ENCODE results near the gene DNAH2.

Gene DNAH2, protein sequence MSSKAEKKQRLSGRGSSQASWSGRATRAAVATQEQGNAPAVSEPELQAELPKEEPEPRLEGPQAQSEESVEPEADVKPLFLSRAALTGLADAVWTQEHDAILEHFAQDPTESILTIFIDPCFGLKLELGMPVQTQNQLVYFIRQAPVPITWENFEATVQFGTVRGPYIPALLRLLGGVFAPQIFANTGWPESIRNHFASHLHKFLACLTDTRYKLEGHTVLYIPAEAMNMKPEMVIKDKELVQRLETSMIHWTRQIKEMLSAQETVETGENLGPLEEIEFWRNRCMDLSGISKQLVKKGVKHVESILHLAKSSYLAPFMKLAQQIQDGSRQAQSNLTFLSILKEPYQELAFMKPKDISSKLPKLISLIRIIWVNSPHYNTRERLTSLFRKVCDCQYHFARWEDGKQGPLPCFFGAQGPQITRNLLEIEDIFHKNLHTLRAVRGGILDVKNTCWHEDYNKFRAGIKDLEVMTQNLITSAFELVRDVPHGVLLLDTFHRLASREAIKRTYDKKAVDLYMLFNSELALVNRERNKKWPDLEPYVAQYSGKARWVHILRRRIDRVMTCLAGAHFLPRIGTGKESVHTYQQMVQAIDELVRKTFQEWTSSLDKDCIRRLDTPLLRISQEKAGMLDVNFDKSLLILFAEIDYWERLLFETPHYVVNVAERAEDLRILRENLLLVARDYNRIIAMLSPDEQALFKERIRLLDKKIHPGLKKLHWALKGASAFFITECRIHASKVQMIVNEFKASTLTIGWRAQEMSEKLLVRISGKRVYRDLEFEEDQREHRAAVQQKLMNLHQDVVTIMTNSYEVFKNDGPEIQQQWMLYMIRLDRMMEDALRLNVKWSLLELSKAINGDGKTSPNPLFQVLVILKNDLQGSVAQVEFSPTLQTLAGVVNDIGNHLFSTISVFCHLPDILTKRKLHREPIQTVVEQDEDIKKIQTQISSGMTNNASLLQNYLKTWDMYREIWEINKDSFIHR (N-terminal part only)

GRCh38 chr17:7716901-7717755 is at the start of gene DNAH2:
TSS of gene DNAH2 (plus strand) at chr17:7717744. CDS start at chr17:7719735, 1,991 bp downstream.
- DNase-seq, result peak; percentile 70

- DNase-seq, result no peak
Measured at GRCh38 chr17:7668482-7668881, 49.1 kb upstream of the DNAH2 start.

DNA sequence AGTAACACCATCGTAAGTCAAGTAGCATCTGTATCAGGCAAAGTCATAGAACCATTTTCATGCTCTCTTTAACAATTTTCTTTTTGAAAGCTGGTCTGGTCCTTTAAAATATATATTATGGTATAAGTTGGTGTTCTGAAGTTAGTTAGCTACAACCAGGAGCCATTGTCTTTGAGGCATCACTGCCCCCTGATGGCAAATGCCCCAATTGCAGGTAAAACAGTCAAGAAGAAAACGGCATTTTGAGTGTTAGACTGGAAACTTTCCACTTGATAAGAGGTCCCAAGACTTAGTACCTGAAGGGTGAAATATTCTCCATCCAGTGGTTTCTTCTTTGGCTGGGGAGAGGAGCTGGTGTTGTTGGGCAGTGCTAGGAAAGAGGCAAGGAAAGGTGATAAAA is 44.3 kb upstream of the DNAH2 start:
- peak; percentile 66 for DNase-seq

DNA sequence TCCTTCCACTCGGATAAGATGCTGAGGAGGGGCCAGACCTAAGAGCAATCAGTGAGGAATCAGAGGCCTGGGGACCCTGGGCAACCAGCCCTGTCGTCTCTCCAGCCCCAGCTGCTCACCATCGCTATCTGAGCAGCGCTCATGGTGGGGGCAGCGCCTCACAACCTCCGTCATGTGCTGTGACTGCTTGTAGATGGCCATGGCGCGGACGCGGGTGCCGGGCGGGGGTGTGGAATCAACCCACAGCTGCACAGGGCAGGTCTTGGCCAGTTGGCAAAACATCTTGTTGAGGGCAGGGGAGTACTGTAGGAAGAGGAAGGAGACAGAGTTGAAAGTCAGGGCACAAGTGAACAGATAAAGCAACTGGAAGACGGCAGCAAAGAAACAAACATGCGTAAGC is 42.6 kb upstream of the DNAH2 start:
- no peak for DNase-seq

DNA sequence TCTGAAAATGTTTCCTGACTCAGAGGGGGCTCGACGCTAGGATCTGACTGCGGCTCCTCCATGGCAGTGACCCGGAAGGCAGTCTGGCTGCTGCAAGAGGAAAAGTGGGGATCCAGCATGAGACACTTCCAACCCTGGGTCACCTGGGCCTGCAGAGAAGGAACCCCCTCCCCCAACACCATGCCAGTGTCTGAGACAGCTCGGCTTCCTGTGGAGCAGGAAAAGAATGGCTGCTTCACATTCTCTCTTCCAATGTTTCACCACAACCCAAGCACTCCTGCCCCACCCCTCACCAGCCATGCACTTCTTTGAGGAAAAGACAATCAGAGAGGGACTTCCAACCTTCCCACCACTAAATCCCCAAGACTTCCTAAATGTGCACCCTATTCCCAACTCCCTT is 41.0 kb upstream of the DNAH2 start:
- DNase-seq, result no peak

- DNase-seq, result no peak
Measured at GRCh38 chr17:7677388-7678067, 40.0 kb upstream of the DNAH2 start.

DNA sequence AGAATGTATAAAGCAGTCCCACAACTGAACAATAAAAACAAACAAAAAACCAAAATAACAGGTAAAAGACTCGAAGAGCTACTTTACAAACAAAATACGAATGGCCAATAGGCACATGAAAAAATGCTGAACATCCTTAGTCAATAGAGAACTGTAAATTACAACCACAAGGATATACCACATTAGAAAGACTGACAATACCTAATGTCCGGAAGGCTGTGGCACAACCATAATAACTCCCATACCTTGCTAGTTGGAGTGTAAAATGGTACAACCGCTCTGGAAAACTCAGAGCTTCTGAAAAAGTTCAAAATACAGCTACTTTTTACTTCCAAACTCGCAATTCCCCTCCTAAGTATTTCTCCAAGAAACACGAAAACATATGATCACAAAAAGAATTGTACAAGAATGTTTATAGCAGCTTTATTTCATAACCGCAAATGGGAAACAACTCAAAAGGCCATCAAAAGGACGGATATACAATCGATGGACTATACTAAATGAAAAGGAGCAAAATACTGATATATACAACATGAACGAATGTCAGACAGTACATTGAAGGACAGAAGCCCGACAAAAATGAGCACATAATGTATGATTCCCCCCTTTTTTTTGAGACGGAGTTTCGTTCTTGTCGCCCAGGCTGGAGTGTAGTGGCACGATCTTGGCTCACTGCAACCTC is 32.6 kb upstream of the DNAH2 start:
- DNase-seq, result no peak

DNA sequence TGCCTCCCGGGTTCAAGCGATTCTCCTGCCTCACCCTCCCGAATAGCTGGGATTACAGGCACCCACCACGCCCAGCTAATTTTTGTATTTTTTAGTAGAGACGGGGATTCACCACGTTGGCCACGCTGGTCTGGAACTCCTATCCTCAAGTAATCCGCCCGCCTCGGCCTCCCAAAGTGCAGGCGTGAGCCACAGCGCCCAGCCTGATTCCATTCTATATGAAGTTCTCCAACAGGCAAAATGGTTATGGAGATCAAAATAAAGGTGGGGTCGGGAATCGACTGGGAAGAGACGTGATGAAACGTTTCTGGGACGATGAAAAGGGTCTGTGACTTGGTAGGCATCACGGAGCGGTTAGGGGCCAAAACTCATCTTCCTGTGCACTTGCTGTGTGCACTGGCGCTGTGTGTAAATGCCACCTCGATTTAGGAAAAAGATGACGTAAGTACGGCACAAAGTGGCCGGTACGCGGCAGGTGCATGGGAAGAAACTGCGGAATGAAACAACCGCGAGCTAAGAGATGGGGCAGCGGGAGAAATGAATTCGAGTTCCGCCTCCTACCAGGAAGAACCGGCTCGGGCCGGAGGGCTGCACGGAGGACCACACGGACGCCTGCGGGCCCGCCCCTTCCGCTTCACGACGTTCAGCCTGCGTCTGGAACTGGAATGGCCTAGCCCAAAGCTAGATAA is 31.9 kb upstream of the DNAH2 start:
- DNase-seq, result peak; percentile 97

DNA sequence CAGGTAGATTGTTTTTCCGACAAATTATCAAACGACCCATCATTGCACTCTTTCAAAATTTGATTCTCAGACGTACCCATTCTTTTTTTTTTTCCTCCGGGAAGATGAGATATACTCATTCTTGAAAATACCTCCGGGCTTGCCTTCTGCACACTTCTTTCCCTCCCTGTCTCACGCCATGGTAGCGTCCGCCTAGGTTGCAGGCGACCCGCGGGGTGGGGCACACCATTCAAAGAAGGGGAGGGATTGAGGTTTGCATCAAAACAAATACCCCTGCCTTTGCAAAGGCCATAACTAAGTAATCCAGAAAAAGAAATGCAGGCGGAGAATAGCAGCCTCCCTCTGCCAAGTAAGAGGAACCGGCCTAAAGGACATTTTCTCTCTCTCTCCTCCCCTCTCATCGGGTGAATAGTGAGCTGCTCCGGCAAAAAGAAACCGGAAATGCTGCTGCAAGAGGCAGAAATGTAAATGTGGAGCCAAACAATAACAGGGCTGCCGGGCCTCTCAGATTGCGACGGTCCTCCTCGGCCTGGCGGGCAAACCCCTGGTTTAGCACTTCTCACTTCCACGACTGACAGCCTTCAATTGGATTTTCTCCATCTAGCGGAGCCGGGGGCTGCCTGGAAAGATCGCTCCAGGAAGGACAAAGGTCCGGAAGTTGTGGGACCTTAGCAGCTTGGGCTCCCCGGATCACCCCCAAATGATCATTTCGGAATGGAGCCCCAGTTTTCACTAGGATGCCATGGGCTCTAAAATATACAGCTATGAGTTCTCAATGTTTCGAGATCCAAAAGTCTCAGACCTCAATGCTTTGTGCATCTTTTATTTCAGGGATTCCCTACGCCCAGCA is 31.1 kb upstream of the DNAH2 start:
- DNase-seq, result peak; percentile 85

- DNase-seq, result peak; percentile 92
Measured at GRCh38 chr17:7687072-7687907, 30.3 kb upstream of the DNAH2 start, which contains the start of gene TP53. TSS of gene TP53 (minus strand) at chr17:7687490. CDS start at chr17:7676594, 10,896 bp downstream.

DNA sequence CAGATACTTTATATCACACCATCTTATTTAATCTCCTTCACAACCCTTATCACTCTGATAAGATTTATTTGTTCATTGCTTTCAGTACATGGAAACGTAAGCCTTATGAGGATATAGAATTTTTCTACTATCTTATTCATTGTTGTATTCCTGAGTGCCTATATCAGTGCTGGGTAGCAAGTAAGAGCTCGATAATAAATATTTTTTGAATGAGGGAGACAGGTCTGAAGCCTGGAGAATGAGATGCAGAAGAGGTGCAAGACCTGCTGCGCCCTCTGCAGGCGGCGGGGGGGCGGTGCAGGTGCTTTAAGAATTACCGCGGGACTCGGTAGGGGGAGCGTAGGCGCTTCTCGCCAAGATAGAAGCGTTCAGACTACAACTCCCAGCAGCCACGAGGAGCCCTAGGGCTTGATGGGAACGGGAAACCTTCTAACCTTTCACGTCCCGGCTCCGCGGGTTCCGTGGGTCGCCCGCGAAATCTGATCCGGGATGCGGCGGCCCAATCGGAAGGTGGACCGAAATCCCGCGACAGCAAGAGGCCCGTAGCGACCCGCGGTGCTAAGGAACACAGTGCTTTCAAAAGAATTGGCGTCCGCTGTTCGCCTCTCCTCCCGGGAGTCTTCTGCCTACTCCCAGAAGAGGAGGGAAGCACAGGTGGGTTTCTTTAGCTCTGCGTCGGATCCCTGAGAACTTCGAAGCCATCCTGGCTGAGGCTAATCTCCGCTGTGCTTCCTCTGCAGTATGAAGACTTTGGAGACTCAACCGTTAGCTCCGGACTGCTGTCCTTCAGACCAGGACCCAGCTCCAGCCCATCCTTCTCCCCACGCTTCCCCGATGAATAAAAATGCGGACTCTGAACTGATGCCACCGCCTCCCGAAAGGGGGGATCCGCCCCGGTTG is 29.4 kb upstream of the DNAH2 start, which contains the start of gene WRAP53:
Gene WRAP53 (plus strand): TSS at position 570 of the 900 bp plus-strand sequence. CDS start 172 bp downstream, at position 742.
- DNase-seq, result peak; percentile 99

DNA sequence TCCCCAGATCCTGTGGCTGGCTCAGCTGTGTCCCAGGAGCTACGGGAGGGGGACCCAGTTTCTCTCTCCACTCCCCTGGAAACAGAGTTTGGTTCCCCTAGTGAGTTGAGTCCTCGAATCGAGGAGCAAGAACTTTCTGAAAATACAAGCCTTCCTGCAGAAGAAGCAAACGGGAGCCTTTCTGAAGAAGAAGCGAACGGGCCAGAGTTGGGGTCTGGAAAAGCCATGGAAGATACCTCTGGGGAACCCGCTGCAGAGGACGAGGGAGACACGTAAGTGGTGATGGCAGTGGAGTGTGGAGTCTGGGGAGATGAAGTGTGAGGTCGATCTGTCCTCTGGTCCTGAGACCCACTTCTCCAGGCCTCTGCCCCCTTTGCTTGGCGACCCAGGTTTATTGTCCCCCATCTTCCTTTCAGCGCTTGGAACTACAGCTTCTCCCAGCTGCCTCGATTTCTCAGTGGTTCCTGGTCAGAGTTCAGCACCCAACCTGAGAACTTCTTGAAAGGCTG is 28.7 kb upstream of the DNAH2 start:
- no peak for DNase-seq

DNA sequence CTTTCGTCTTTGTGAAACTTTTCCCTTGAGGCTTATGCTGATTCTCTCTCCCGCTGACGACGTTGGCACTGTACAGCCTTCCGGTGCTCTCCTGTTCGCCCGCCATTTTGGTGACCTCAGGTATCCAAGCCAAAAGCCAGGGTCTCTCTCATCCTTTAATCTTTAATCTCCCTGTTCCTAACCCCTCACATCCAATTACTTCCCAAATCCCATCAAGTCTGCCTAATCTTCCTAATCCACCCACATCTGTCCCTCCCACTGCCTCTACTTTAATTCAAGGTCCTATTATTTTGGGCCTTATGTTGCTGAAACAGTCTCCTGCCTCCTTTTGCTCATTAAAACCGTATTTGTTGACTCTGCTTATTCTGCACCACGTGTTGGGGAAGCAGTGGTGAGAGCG is 22.0 kb upstream of the DNAH2 start:
- DNase-seq, result no peak

DNA sequence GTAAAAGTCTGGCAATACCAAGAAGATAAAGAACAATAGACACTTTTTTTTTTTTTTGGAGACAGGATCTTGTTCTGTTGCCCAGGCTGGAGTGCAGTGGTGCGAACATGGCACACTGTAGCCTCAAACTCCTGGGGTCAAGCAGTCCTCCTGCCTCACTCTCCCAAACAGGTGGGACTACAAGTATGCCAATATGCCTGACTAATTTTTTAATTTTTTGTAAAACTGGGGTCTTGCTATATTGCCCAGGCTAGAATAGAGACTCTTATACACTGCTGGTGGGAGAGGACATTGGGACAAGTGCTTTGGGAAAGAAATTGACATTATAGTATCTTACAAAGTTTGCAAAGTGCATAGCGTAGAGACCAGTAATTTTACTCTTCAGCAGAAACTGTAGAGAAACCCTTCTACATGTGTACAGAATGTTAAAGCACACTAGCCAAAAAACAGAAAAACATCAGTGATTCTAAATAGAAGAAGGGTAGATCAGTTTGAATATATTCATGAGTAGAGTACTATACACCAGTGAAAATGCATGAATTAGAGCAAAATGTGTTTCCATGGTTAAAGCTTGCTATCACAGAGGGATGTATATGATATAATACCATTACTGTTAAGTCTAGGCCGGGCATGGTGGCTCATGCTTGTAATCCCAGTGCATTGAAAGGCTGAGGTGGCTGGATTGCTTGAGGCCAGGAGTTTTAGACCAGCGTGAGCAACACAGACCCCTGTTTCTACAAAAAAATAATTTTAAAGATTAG is 19.5 kb upstream of the DNAH2 start:
- no peak for DNase-seq

- DNase-seq, result no peak
Measured at GRCh38 chr17:7700510-7700909, 17.0 kb upstream of the DNAH2 start.

DNA sequence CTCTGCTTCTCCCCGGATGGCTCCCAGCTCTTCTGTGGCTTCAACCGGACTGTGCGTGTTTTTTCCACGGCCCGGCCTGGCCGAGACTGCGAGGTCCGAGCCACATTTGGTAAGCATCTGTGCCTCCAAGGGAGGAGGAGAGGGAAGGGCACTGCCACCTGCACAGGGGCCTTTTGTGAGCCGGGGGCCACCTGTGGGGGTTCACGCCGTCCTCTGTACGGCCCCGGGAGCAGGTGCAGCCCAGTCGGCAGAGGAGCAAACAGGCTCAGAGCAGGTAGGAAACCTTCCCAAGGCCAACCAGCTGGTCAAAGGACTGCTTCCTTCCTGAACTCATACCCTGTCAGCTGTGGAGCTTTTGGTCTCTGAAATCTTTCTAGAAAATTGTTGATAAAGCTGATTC is 15.9 kb upstream of the DNAH2 start:
- no peak for DNase-seq

DNA sequence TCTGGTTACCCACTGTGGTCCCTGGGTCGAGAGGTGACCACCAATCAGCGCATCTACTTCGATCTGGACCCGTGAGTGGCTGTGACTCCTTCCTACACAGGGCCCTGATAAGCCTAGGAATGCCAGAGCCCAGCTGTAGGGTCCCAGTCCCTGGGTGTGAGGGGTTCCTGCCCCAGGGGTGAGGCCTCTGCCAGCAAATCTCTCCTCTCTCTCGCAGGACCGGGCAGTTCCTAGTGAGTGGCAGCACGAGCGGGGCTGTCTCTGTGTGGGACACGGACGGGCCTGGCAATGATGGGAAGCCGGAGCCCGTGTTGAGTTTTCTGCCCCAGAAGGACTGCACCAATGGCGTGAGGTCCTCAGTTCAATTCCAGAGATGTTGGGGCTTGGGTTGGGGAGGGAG is 14.8 kb upstream of the DNAH2 start:
- no peak for DNase-seq

Measured in suppressor macrophage treated with lipopolysaccharide for 4 hours (primary cell).